OCI-LY1 (cell line): ENCODE data around the gene BAHD1.

Experiments
- H2AFZ ChIP-seq: fragments of 200-600 bp; sonication (generic), shearing (Covaris generic); 2 replicates; pipeline ENCODE4 v1.6.0; 2014; ENCODE audit warnings: antibody characterized with exemption, mild to moderate bottlenecking, low read length
- H3F3A ChIP-seq: fragments of 200-600 bp; sonication (generic), shearing (Covaris generic); 2 replicates; pipeline ENCODE4 v1.6.0; 2014; ENCODE audit warnings: mild to moderate bottlenecking, antibody characterized with exemption, low read length, moderate library complexity; ENCODE audit not compliant: insufficient read depth
- H3K27ac ChIP-seq: fragments of 200-600 bp; sonication (generic); 2 replicates; pipeline ENCODE4 v1.5.1; 2014; ENCODE audit warnings: low read length, mixed run types, mild to moderate bottlenecking, low read depth; ENCODE audit not compliant: poor library complexity, severe bottlenecking
- H3K27me3 ChIP-seq: fragments of 200-600 bp; sonication (generic); 2 replicates; pipeline ENCODE4 v1.6.0; 2014; ENCODE audit warnings: antibody characterized with exemption, mild to moderate bottlenecking, low read length, moderate library complexity; ENCODE audit not compliant: insufficient read depth
- H3K36me3 ChIP-seq: fragments of 200-600 bp; sonication (generic); 2 replicates; pipeline ENCODE4 v1.6.1; 2014; ENCODE audit warnings: mild to moderate bottlenecking, antibody characterized with exemption, low read length, moderate library complexity, mixed read lengths; ENCODE audit not compliant: insufficient read depth
- H3K4me1 ChIP-seq: fragments of 200-600 bp; sonication (generic); 2 replicates; pipeline ENCODE4 v1.5.1; 2014; ENCODE audit warnings: mild to moderate bottlenecking, low read length, moderate library complexity; ENCODE audit not compliant: insufficient read depth, severe bottlenecking
- H3K4me2 ChIP-seq: fragments of 200-600 bp; sonication (generic), shearing (Covaris generic); 2 replicates; pipeline ENCODE4 v1.6.1; 2014; ENCODE audit warnings: low read length
- H3K4me3 ChIP-seq: fragments of 200-600 bp; sonication (generic); 2 replicates; pipeline ENCODE4 v1.5.1; 2014; ENCODE audit warnings: low read length, low read depth, mild to moderate bottlenecking, mixed read lengths; ENCODE audit not compliant: poor library complexity, severe bottlenecking
- H3K79me2 ChIP-seq: fragments of 200-600 bp; shearing (Covaris generic); 2 replicates; pipeline ENCODE4 v1.6.1; 2016; ENCODE audit warnings: mixed run types, low read length, mixed read lengths; ENCODE audit not compliant: insufficient read depth
- H3K9ac ChIP-seq: fragments of 200-600 bp; sonication (generic), shearing (Covaris generic); 2 replicates; pipeline ENCODE4 v1.6.1; 2014; ENCODE audit warnings: mild to moderate bottlenecking, low read length, mixed read lengths
- H3K9me2 ChIP-seq: fragments of 200-600 bp; sonication (generic), shearing (Covaris generic); 2 replicates; pipeline ENCODE4 v1.6.1; 2014; ENCODE audit warnings: low read depth, mild to moderate bottlenecking, low read length, mixed read lengths
- H3K9me3 ChIP-seq: fragments of 200-600 bp; shearing (Covaris generic); 2 replicates; pipeline ENCODE4 v1.6.1; 2014; ENCODE audit warnings: low read length, mixed read lengths
- H4K20me1 ChIP-seq: fragments of 200-600 bp; sonication (generic), shearing (Covaris generic); 2 replicates; pipeline ENCODE4 v1.6.0; 2016; ENCODE audit warnings: mild to moderate bottlenecking, low read length; ENCODE audit not compliant: insufficient read depth
- CTCF ChIP-seq: fragments of 200-600 bp; sonication (generic), shearing (Covaris generic); IDR thresholded peaks from 2 replicates; pipeline ENCODE4 v1.5.1; 2017; ENCODE audit warnings: mild to moderate bottlenecking, antibody characterized with exemption, low read length, moderate library complexity, mixed read lengths
- EZH2 ChIP-seq: fragments of 200-600 bp; sonication (generic), shearing (Covaris generic); IDR thresholded peaks from 2 replicates; pipeline ENCODE4 v1.8.0; 2017; ENCODE audit warnings: borderline replicate concordance, mixed run types, mild to moderate bottlenecking, antibody characterized with exemption, low read length, moderate library complexity, mixed read lengths

BAHD1 gene

GRCh38 chr15:40439461-40439959 lies 1.2 kb upstream of the BAHD1 start:
- no peak overlapping the region for H3K27ac ChIP-seq
- peaks cover 16% of the 10 kb centered on the region for H3K27me3 ChIP-seq

GRCh38 chr15:40439960-40440742 lies 602 bp upstream of the BAHD1 start:
- H3K36me3 ChIP-seq, result no peaks in the 10 kb centered on the region; the same call in 1 of the 2 replicates
- peaks cover 7% of the 10 kb centered on the region; the same call in 1 of the 2 replicates for H4K20me1 ChIP-seq
- H3K79me2 ChIP-seq, result no peaks in the 10 kb centered on the region
- peaks cover 16% of the 10 kb centered on the region for H3K27me3 ChIP-seq
- peak overlapping the region; percentile 63 for H3K4me3 ChIP-seq
- H3K4me2 ChIP-seq, result peak overlapping the region; percentile 84
- H3F3A ChIP-seq, result no peaks in the 10 kb centered on the region
- no peak overlapping the region for H3K27ac ChIP-seq
- H3K9ac ChIP-seq, result peak overlapping the region; percentile 64
- no peaks in the 10 kb centered on the region for H3K9me3 ChIP-seq
- TF ChIP-seq CTCF, result no peak
- no peak for TF ChIP-seq EZH2
- no peaks in the 10 kb centered on the region for H3K9me2 ChIP-seq
- peaks cover 22% of the 10 kb centered on the region for H3K4me1 ChIP-seq
- no peak overlapping the region for H2AFZ ChIP-seq

More at GRCh38 chr15:40439461-40439959, 1.2 kb upstream of the BAHD1 start:
- Histone ChIP-seq H3K9me3 (no peaks in the 10 kb centered on the region), H3K9ac (no peak overlapping the region; the same call in 1 of the 2 replicates), H4K20me1 (peaks cover 7% of the 10 kb centered on the region; the same call in 1 of the 2 replicates), H3F3A (no peaks in the 10 kb centered on the region), H3K36me3 (no peaks in the 10 kb centered on the region; the same call in 1 of the 2 replicates), H3K4me2 (peak overlapping the region; percentile 84), H3K79me2 (no peaks in the 10 kb centered on the region), H2AFZ (no peak overlapping the region), H3K4me3 (peak overlapping the region; percentile 63), H3K9me2 (no peaks in the 10 kb centered on the region), H3K4me1 (peaks cover 22% of the 10 kb centered on the region)
- TF ChIP-seq CTCF (no peak), EZH2 (no peak)

- TF ChIP-seq CTCF, result no peak
- TF ChIP-seq EZH2, result no peak
- Histone ChIP-seq H3K36me3 (no peaks in the 10 kb centered on the region; the same call in 1 of the 2 replicates), H3K27me3 (peaks cover 10% of the 10 kb centered on the region), H3K4me2 (peak overlapping the region; percentile 89), H3K4me3 (peak overlapping the region; percentile 81), H2AFZ (no peak overlapping the region), H3K9ac (peak overlapping the region; percentile 75), H3K4me1 (peaks cover 22% of the 10 kb centered on the region), H4K20me1 (peaks cover 7% of the 10 kb centered on the region; the same call in 1 of the 2 replicates), H3K9me3 (no peaks in the 10 kb centered on the region), H3F3A (no peaks in the 10 kb centered on the region), H3K27ac (no peak overlapping the region), H3K9me2 (no peaks in the 10 kb centered on the region), H3K79me2 (no peaks in the 10 kb centered on the region)
Observed at GRCh38 chr15:40441565-40442531, 1.1 kb downstream of the BAHD1 start.
